Esophagus squamous epithelium (tissue), 5 donors: ENCODE results near the gene DCP1A. TPM values are rescaled to one million over a fixed set of nuclear protein-coding genes. Genes with fewer than 3 reads are reported as not detected.

ENCODE experiments used
- DNase-seq: peaks from one replicate; lab custom pipeline; 2025; lab: John Stamatoyannopoulos, UW
- H3K27ac ChIP-seq, 4 donors: fragments of 200-600 bp; sonication (generic); one replicate each; pipeline ENCODE4 v1.5.1; 2016 to 2019; ENCODE audit warnings: mild to moderate bottlenecking in 1 of 4
- H3K27me3 ChIP-seq, 4 donors: fragments of 200-600 bp; sonication (generic); 1 replicate in 3 of 4; 2 replicates in 1 of 4; pipeline versions ENCODE4 v1.5.1 to v1.6.0; 2017 to 2021; ENCODE audit warnings: antibody characterized with exemption in 1 of 4
- H3K36me3 ChIP-seq, 3 donors: fragments of 200-600 bp; sonication (generic); one replicate each; pipeline ENCODE4 v1.5.1; 2016 to 2019
- H3K4me1 ChIP-seq, 3 donors: fragments of 200-600 bp; sonication (generic); one replicate each; pipeline ENCODE4 v1.5.1; 2017 to 2019
- H3K4me3 ChIP-seq, 4 donors: fragments of 200-600 bp; sonication (generic); 1 replicate in 3 of 4; 2 replicates in 1 of 4; pipeline ENCODE4 v1.5.1; 2016 to 2019; ENCODE audit warnings: mild to moderate bottlenecking in 2 of 4, moderate library complexity in 1 of 4
- H3K9me3 ChIP-seq, 3 donors: fragments of 200-600 bp; sonication (generic); one replicate each; pipeline ENCODE4 v1.5.1; 2016 to 2019
- POLR2A ChIP-seq, 4 donors: fragments of 450-650 bp; IDR thresholded peaks; one replicate each; pipeline ENCODE4 v1.6.1; 2017; ENCODE audit warnings: antibody characterized with exemption in 4 of 4, mild to moderate bottlenecking in 4 of 4, moderate library complexity in 3 of 4
- WGBS, 2 donors: methylation state at CpG; one replicate each; pipeline ENCODE4 v1.1.5; 2018; 5-methylcytosine and 5-hydroxymethylcytosine counted together
- intact Hi-C: fragments of 100-400 bp; cut with DNase I; formaldehyde crosslinking; loops from one replicate; pipeline ENCODE4 v1.15.0; 2022
- total RNA-seq, 4 donors: library from RNA; depleted of rRNA; stranded (reverse); fragments of >200 nt; gene quantifications; one replicate each; pipeline ENCODE4 v1.1.0, GENCODE V29; 2016
- TF ChIP-seq, protein P1 (sequence below), 6 experiments: fragments of 450-650 bp in 4 of 6; fragments of 200-600 bp in 2 of 6; sonication (generic) in 2 of 6; IDR thresholded peaks; one replicate each; pipeline ENCODE4 v1.5.1; 2016 to 2019; ENCODE audit warnings: antibody characterized with exemption in 6 of 6, mild to moderate bottlenecking in 4 of 6, moderate library complexity in 4 of 6
- donor health status: DM: yes; HTN: yes; CAD: no.

Gene DCP1A
- total RNA-seq, 4 donors from 2014 or later: 12.7 to 17.4 (median 14.2) TPM

DNA sequence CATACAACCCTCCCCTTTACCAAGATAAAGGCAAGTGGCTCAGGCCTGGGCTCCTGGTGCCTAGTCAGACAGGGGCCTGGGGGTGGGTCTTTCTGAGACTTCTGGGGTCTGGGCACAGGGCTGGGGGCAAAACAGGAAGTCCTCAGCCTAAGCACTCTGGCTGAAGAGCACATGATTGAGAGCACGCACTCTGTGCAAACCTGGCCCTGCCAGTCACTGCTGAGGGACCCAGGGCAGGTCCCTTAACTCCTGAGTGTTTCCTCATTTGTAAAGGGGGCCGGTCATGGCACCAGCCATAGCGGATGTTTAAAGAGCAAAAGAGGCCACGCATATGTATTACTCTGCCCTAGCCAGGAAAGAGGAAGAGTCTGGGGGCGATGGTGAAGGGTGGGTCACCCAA is 107.5 kb downstream of the DCP1A start:
- H3K4me3 ChIP-seq: no peak overlapping the region
- peak overlapping the region; percentile 1 to 84 (median 18) for H3K27ac ChIP-seq
- peaks cover 65 to 96% (median 69%) of the 10 kb centered on the region in 3 donors for H3K4me1 ChIP-seq
- intact Hi-C loops: no loop called here
- H3K9me3 ChIP-seq: no peaks in the 10 kb centered on the region
- H3K36me3 ChIP-seq: peaks cover 37 to 87% (median 42%) of the 10 kb centered on the region in 3 donors
- no peak for DNase-seq
- no peaks in the 10 kb centered on the region for H3K27me3 ChIP-seq
- TF ChIP-seq, protein P1, sequence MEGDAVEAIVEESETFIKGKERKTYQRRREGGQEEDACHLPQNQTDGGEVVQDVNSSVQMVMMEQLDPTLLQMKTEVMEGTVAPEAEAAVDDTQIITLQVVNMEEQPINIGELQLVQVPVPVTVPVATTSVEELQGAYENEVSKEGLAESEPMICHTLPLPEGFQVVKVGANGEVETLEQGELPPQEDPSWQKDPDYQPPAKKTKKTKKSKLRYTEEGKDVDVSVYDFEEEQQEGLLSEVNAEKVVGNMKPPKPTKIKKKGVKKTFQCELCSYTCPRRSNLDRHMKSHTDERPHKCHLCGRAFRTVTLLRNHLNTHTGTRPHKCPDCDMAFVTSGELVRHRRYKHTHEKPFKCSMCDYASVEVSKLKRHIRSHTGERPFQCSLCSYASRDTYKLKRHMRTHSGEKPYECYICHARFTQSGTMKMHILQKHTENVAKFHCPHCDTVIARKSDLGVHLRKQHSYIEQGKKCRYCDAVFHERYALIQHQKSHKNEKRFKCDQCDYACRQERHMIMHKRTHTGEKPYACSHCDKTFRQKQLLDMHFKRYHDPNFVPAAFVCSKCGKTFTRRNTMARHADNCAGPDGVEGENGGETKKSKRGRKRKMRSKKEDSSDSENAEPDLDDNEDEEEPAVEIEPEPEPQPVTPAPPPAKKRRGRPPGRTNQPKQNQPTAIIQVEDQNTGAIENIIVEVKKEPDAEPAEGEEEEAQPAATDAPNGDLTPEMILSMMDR (IDR thresholded peaks at IDR 0.05): no peak
- no peak for TF ChIP-seq POLR2A (IDR thresholded peaks at IDR 0.05)
- 70 to 75% methylated on average over 1 to 5 of the region's 5 CpGs for WGBS, 2 donors

DNA sequence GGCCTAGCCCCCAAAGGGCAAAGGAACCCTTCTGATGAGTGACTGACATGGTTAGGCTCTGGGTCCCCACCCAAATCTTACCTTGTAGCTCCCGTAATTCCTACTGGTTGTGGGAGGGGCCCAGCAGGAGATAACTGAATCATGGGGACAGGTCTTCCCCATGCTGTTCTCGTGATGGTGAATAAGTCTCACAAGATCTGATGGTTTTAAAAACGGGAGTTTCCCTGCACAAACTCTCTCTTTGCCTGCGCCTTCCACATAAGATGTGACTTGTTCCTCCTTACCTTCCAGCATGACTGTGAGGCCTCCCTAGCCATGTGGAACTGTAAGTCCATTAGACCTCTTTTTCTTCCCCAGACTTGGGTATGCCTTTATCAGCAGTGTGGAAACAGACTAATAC is 108.5 kb downstream of the DCP1A start:
- WGBS, 2 donors: 52 to 69% methylated on average over 4 of the region's 4 CpGs
- H3K9me3 ChIP-seq: no peaks in the 10 kb centered on the region
- TF ChIP-seq POLR2A (IDR thresholded peaks at IDR 0.05): no peak
- TF ChIP-seq, protein P1 (IDR thresholded peaks at IDR 0.05): no peak
- peak overlapping the region; percentile 35 to 84 (median 74) for H3K27ac ChIP-seq
- no peak for DNase-seq
- H3K4me1 ChIP-seq: peaks cover 57 to 86% (median 60%) of the 10 kb centered on the region in 3 donors
- no peaks in the 10 kb centered on the region for H3K27me3 ChIP-seq
- H3K4me3 ChIP-seq: no peak overlapping the region
- intact Hi-C loops: no loop called here
- peaks cover 47 to 90% (median 51%) of the 10 kb centered on the region in 3 donors for H3K36me3 ChIP-seq

DNA sequence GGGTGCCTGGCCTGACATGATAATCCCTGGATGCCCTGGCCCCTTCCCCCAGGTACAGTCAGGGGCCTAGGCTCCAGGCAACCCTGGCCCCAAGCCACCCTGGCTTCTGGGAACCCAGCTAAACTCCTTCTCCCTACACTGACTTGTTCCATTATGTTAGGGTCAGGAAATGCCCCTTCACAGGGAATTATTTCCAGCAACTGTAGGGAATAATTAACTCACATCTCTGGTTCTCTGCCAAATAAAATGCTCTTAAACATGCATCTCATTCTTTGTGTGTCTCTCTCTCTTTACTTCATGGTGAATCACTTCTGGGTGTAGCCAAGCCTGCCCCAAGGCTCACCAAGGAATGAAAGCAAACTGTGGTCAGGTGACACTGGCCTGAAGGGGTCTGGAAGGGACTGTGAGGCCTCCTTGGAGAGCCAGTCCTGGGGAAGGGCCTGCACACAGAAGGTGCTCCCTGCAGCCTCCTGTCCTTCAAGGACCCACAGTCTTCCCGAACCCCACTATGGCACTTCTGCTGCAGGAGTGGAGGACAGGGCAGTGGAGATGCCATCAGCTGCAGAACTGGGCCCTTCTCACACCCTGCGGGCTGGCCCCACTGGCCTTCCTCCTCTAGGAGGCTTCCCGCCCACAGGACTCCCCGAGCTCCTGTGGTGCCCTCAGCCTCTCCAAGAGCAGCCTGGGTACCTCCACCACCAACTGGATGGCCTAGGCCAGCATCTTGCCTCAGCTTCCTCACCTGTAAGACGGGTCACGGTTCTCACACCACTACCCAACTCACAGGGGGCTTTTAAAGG is 109.1 kb downstream of the DCP1A start:
- WGBS, 2 donors: 32 to 71% methylated on average over 2 to 4 of the region's 6 CpGs

DNA sequence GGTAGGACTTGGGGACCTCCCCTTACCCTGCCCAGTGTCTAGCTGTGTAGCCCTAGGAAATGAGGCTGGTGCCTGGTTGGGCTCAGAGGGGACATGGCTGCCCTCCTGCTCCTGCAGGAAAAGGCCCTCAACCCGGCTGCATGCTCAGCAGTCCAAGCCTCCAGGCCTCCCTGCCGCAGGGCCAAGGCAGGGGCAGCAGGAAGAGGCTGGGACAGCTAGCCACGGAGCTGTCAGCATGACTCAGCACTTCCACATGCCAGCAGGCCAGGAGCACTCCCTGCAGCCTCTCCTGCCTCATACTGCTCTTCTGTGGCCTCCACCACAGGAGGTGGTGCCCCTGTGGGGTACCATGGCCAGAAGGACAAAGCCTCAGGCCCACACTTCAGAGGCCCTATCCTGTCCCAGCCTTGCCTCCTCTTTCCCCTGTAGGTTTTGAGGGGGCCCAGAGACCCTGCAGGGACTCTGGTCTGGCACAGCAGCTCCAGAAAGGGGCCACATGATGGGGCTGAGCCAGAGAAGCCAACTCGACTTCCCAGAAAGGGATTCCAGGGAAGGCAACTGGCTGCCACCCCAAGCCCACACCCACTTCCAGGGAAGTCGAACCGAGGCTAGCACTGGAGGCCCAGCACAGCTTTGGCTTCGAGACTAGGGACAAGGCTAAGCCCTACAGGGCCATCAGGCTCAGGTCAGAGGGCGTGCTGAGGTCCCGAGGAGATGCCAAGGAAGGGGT is 111.1 kb downstream of the DCP1A start:
- intact Hi-C loops: no loop called here
- WGBS, 2 donors: 69 to 72% methylated on average over 2 to 5 of the region's 9 CpGs
- no peak for DNase-seq
- Histone ChIP-seq H3K4me3 (no peak overlapping the region), H3K9me3 (no peaks in the 10 kb centered on the region), H3K36me3 (peaks cover 54 to 100% (median 64%) of the 10 kb centered on the region in 3 donors), H3K27ac (peak overlapping the region; percentile 59 to 84 (median 68)), H3K4me1 (peaks cover 34 to 60% (median 35%) of the 10 kb centered on the region in 3 donors), H3K27me3 (no peaks in the 10 kb centered on the region)
- no peak for TF ChIP-seq POLR2A (IDR thresholded peaks at IDR 0.05)
- TF ChIP-seq, protein P1 (IDR thresholded peaks at IDR 0.05): no peak

More for the DNA sequence above, 109.1 kb downstream of the DCP1A start:
- DNase-seq: no peak
- intact Hi-C loops: no loop called here
- Histone ChIP-seq H3K4me3 (no peak overlapping the region), H3K27ac (peak overlapping the region; percentile 35 to 84 (median 74)), H3K9me3 (no peaks in the 10 kb centered on the region), H3K4me1 (peaks cover 51 to 80% (median 53%) of the 10 kb centered on the region in 3 donors), H3K27me3 (no peaks in the 10 kb centered on the region), H3K36me3 (peaks cover 52 to 94% (median 56%) of the 10 kb centered on the region in 3 donors)
- TF ChIP-seq, protein P1 (IDR thresholded peaks at IDR 0.05): no peak
- no peak for TF ChIP-seq POLR2A (IDR thresholded peaks at IDR 0.05)
